Muscle of leg (tissue), 11 donors: ENCODE data around the gene OR8K1. TPM values are rescaled to one million over a fixed set of nuclear protein-coding genes. Genes with fewer than 3 reads are reported as not detected.

Source experiments
- DNase-seq: peaks from one replicate; pipeline ENCODE4 v3.0.0; 2013
- H3K27ac ChIP-seq: one replicate; pipeline ENCODE4 v1.5.1; 2013; ENCODE audit warnings: mild to moderate bottlenecking, low read length, control low read depth
- H3K27me3 ChIP-seq: one replicate; pipeline ENCODE4 v1.6.1; 2013; ENCODE audit warnings: low read length; ENCODE audit not compliant: control insufficient read depth, insufficient read depth
- H3K36me3 ChIP-seq: one replicate; pipeline ENCODE4 v1.6.1; 2013; ENCODE audit warnings: low read length; ENCODE audit not compliant: control insufficient read depth, insufficient read depth
- H3K4me1 ChIP-seq: one replicate; pipeline ENCODE4 v1.6.1; 2013; ENCODE audit warnings: low read length; ENCODE audit not compliant: control insufficient read depth, insufficient read depth
- H3K4me3 ChIP-seq: one replicate; pipeline ENCODE4 v1.5.1; 2013; ENCODE audit warnings: low read length, control low read depth
- H3K9me3 ChIP-seq: replicated peaks from 2 replicates; pipeline ENCODE4 v1.6.1; 2013; ENCODE audit warnings: low read depth, low read length; ENCODE audit not compliant: control insufficient read depth
- WGBS: methylation state at CpG from one replicate; pipeline ENCODE4 v1.1.5; 2013; ENCODE audit warnings: missing lambda C conversion rate; ENCODE audit not compliant: insufficient coverage; 5-methylcytosine and 5-hydroxymethylcytosine counted together
- polyA plus RNA-seq, 8 donors: library from polyadenylated mRNA; unstranded; fragments of 120-200 nt; gene quantifications; one replicate each; pipeline versions ENCODE4 v1.2.1 to v1.2.3, GENCODE V29; 2013; ENCODE audit warnings: inconsistent platforms in 1 of 8, low replicate concordance in 1 of 8; ENCODE audit not compliant: insufficient read length in 8 of 8, insufficient read depth in 1 of 8
- total RNA-seq: library from RNA; stranded (reverse); fragments of 120-200 nt; gene quantifications from one replicate; pipeline ENCODE4 v1.2.4, GENCODE V29; 2013

Gene OR8K1
- total and polyA plus RNA-seq, 9 donors, result not detected

DNA sequence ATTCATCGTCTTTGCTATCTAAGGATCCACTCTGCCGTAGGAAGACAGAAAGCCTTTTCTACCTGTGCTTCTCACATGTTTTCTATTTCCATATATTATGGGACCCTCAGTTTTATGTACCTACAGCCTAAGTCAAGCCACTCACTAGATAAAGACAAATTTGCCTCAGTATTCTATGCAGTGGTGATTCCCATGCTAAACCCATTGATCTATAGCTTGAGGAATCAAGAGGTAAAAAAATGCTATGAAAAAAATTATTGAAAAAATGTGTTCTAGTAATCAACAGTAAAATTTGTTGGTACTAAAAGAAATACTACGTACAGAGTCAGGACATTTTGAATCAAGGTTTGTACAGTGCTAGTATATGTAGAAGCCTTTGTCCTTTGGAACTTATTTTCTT, 48.5 kb downstream of the OR8K1 start:
- no peak for DNase-seq
- Histone ChIP-seq H3K4me3 (no peak overlapping the region), H3K9me3 (peaks cover 5% of the 10 kb centered on the region), H3K4me1 (no peaks in the 10 kb centered on the region), H3K27ac (no peak overlapping the region), H3K27me3 (no peaks in the 10 kb centered on the region), H3K36me3 (no peaks in the 10 kb centered on the region)
- WGBS, result 81% methylated on average over 2 of the region's 3 CpGs

DNA sequence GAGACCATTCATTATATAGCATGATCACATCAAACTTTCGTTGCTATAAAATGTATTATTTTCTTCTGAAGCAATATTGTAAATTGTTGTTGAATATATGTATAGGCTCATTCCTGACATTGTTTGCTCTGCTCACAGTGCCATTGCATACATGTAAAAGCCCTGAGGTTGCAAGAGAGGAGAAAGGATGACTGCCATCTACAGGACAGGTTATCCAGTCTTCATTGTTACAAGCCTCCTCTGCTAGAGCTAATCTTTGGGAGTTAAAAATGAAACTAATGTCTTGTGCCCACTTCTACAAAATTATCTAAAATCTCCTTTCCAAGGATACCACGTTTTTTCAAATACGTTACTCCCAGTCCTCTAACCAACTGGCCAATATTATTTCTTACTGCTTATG, 50.2 kb downstream of the OR8K1 start:
- Histone ChIP-seq H3K36me3 (no peaks in the 10 kb centered on the region), H3K4me1 (no peaks in the 10 kb centered on the region), H3K27me3 (no peaks in the 10 kb centered on the region), H3K9me3 (peaks cover 9% of the 10 kb centered on the region), H3K4me3 (no peak overlapping the region), H3K27ac (no peak overlapping the region)
- WGBS, result 61% methylated on average over 2 of the region's 3 CpGs
- DNase-seq, result no peak

Other genes with a start within 250 kb of the OR8K1 start
- gene OR8H2, start 242.4 kb upstream of the OR8K1 start, total RNA-seq, result not detected
- gene OR8H2, start 242.4 kb upstream of the OR8K1 start, polyA plus RNA-seq, result under 1 TPM in 3 of 8 donors, not detected in 5; 0.04 to 0.13 (median 0.05) TPM
- gene OR8H3, start 223.7 kb upstream of the OR8K1 start, total RNA-seq, result not detected
- gene OR8H3, start 223.7 kb upstream of the OR8K1 start, polyA plus RNA-seq, result not detected
- gene OR8J3, start 205.8 kb upstream of the OR8K1 start, total RNA-seq, result not detected
- gene OR8J3, start 205.8 kb upstream of the OR8K1 start, polyA plus RNA-seq, result not detected
- gene OR8K5, start 185.7 kb upstream of the OR8K1 start, total RNA-seq, result not detected
- not detected for gene OR8K5, start 185.7 kb upstream of the OR8K1 start, polyA plus RNA-seq
- gene OR5J2, start 169.4 kb upstream of the OR8K1 start, total RNA-seq, result not detected
- not detected for gene OR5J2, start 169.4 kb upstream of the OR8K1 start, polyA plus RNA-seq
- gene OR5T2, start 111.8 kb upstream of the OR8K1 start, total RNA-seq, result not detected
- not detected for gene OR5T2, start 111.8 kb upstream of the OR8K1 start, polyA plus RNA-seq
- not detected for gene OR5T3, start 93.8 kb upstream of the OR8K1 start, total RNA-seq
- gene OR5T3, start 93.8 kb upstream of the OR8K1 start, polyA plus RNA-seq, result not detected
- not detected for gene OR5T1, start 71.9 kb upstream of the OR8K1 start, total RNA-seq
- gene OR5T1, start 71.9 kb upstream of the OR8K1 start, polyA plus RNA-seq, result not detected
- not detected for gene OR8H1, start 53.8 kb upstream of the OR8K1 start, total RNA-seq
- gene OR8H1, start 53.8 kb upstream of the OR8K1 start, polyA plus RNA-seq, result under 1 TPM in 1 of 8 donors, not detected in 7; 0.12 TPM
- gene OR8K3, start 30.9 kb upstream of the OR8K1 start, total RNA-seq, result not detected
- not detected for gene OR8K3, start 30.9 kb upstream of the OR8K1 start, polyA plus RNA-seq
- gene OR8J1, start 8.3 kb downstream of the OR8K1 start, total RNA-seq, result not detected
- gene OR8J1, start 8.3 kb downstream of the OR8K1 start, polyA plus RNA-seq, result not detected
- gene OR8U1, start 29.6 kb downstream of the OR8K1 start, total RNA-seq, result not detected
- gene OR8U1, start 29.6 kb downstream of the OR8K1 start, polyA plus RNA-seq, result not detected
- not detected for gene OR5AL1, start 66.7 kb downstream of the OR8K1 start, total RNA-seq
- not detected for gene OR5AL1, start 66.7 kb downstream of the OR8K1 start, polyA plus RNA-seq
- not detected for gene OR5M3, start 127.3 kb downstream of the OR8K1 start, total RNA-seq
- gene OR5M3, start 127.3 kb downstream of the OR8K1 start, polyA plus RNA-seq, result not detected
- gene OR5M8, start 145.3 kb downstream of the OR8K1 start, total RNA-seq, result not detected
- gene OR5M8, start 145.3 kb downstream of the OR8K1 start, polyA plus RNA-seq, result not detected
- not detected for gene OR5M11, start 197.2 kb downstream of the OR8K1 start, total RNA-seq
- gene OR5M11, start 197.2 kb downstream of the OR8K1 start, polyA plus RNA-seq, result not detected
- not detected for gene OR5M10, start 231.7 kb downstream of the OR8K1 start, total RNA-seq
- gene OR5M10, start 231.7 kb downstream of the OR8K1 start, polyA plus RNA-seq, result not detected